A673 (cell line): Measurements from ENCODE around the gene VAV2. TPM values are rescaled to one million over a fixed set of nuclear protein-coding genes. Genes with fewer than 3 reads are reported as not detected.

ENCODE experiments used
- BruUV-seq: library from RNA; stranded (reverse); fragments of 400-500 nt; replicated peaks from 2 replicates; lab custom pipeline; 2021; lab: Mats Ljungman, UMichigan
- CTCF ChIA-PET: fragments of 300-600 bp; sonication (Branson Sonifier 250); formaldehyde crosslinking; loops from one replicate; lab custom pipeline; 2022; ENCODE audit warnings: antibody characterized with exemption; lab: Charles Lee
- POLR2A ChIA-PET: fragments of 300-600 bp; sonication (Branson Sonifier 250); formaldehyde crosslinking; loops from one replicate; lab custom pipeline; 2022; ENCODE audit warnings: antibody characterized with exemption; ENCODE audit not compliant: low non-redundant PET; lab: Charles Lee
- DNase-seq: peaks from one replicate; pipeline ENCODE4 v3.0.0-alpha.2; 2015; ENCODE audit warnings: low spot score
- H3K27ac ChIP-seq: fragments of 200-600 bp; sonication (generic); 2 replicates; pipeline ENCODE4 v1.5.1; 2016; ENCODE audit warnings: mixed run types, low read depth, mild to moderate bottlenecking, mixed read lengths, antibody characterized with exemption, low read length; ENCODE audit not compliant: poor library complexity, severe bottlenecking
- H3K27me3 ChIP-seq: fragments of 200-600 bp; sonication (generic); replicated peaks from 2 replicates; pipeline ENCODE4 v1.6.1; 2017; ENCODE audit warnings: mixed run types, low read depth, mild to moderate bottlenecking, mixed read lengths, antibody characterized with exemption, low read length; ENCODE audit not compliant: insufficient read depth, poor library complexity
- H3K36me3 ChIP-seq: fragments of 200-600 bp; sonication (generic); 2 replicates; pipeline ENCODE4 v1.6.1; 2016; ENCODE audit warnings: mixed run types, mild to moderate bottlenecking, mixed read lengths, antibody characterized with exemption, low read length; ENCODE audit not compliant: insufficient read depth, poor library complexity, severe bottlenecking
- H3K4me1 ChIP-seq: fragments of 200-600 bp; sonication (generic); 2 replicates; pipeline ENCODE4 v1.6.1; 2017; ENCODE audit warnings: mixed run types, mild to moderate bottlenecking, mixed read lengths, antibody characterized with exemption, low read length; ENCODE audit not compliant: insufficient read depth, poor library complexity, severe bottlenecking
- H3K4me3 ChIP-seq: fragments of 200-600 bp; sonication (generic); 2 replicates; pipeline ENCODE4 v1.5.1; 2016; ENCODE audit warnings: low read depth, mixed run types, mild to moderate bottlenecking, mixed read lengths, low read length; ENCODE audit not compliant: poor library complexity, severe bottlenecking
- H3K9me3 ChIP-seq: fragments of 200-600 bp; sonication (generic); 2 replicates; pipeline ENCODE4 v1.6.1; 2016; ENCODE audit warnings: mixed run types, low read depth, mild to moderate bottlenecking, mixed read lengths, antibody characterized with exemption, low read length; ENCODE audit not compliant: poor library complexity, severe bottlenecking
- CTCF ChIP-seq: fragments of 300-800, 200-600 bp; sonication (generic); conservative IDR thresholded peaks from 2 replicates; pipeline ENCODE4 v1.5.1; 2017; ENCODE audit warnings: low read depth, mild to moderate bottlenecking, antibody characterized with exemption, low read length, moderate library complexity, mixed read lengths
- EZH2 ChIP-seq: fragments of 200-600 bp; sonication (generic); IDR thresholded peaks from 2 replicates; pipeline ENCODE4 v1.6.1; 2017; ENCODE audit warnings: borderline replicate concordance, low read depth, mild to moderate bottlenecking, mixed read lengths, antibody characterized with exemption, low read length; ENCODE audit not compliant: poor library complexity, severe bottlenecking
- intact Hi-C: fragments of 100-400 bp; cut with micrococcal nuclease; formaldehyde crosslinking; loops from one replicate; pipeline ENCODE4 v1.10.0; 2022; ENCODE audit not compliant: unreplicated experiment
- total RNA-seq: library from RNA; stranded (reverse); gene quantifications from 2 replicates; pipeline ENCODE4 v1.2.3, GENCODE V29; 2021

The VAV2 gene
- total RNA-seq, 1 experiment from 2014 or later = 16.4 TPM

- H3K27ac ChIP-seq = no peak overlapping the region
- H3K27me3 ChIP-seq = no peaks in the 10 kb centered on the region
- no peak overlapping the region for H3K4me3 ChIP-seq
- no peaks in the 10 kb centered on the region for H3K4me1 ChIP-seq
- TF ChIP-seq EZH2 (no peak), CTCF (no peak)
- ChIA-PET POLR2A (no interaction called here), CTCF (no interaction called here)
- no peak for DNase-seq
- H3K9me3 ChIP-seq = no peaks in the 10 kb centered on the region
- no TSS peak for BruUV-seq
- no peaks in the 10 kb centered on the region for H3K36me3 ChIP-seq
- intact Hi-C loops = no loop called here
Observed at GRCh38 chr9:134003237-134003636, 11.1 kb upstream of the VAV2 start.

- no TSS peak for BruUV-seq
- ChIA-PET CTCF (no interaction called here), POLR2A (no interaction called here)
- no peaks in the 10 kb centered on the region for H3K27me3 ChIP-seq
- H3K9me3 ChIP-seq = no peaks in the 10 kb centered on the region
- intact Hi-C loops = no loop called here
- no peaks in the 10 kb centered on the region for H3K36me3 ChIP-seq
- DNase-seq = no peak
- TF ChIP-seq CTCF (no peak), EZH2 (no peak)
- H3K27ac ChIP-seq = no peak overlapping the region
- no peak overlapping the region for H3K4me3 ChIP-seq
- no peaks in the 10 kb centered on the region for H3K4me1 ChIP-seq
Observed at GRCh38 chr9:134002796-134003195, 10.7 kb upstream of the VAV2 start.

GRCh38 chr9:133999851-134000265, 7.7 kb upstream of the VAV2 start:
- no peaks in the 10 kb centered on the region for H3K36me3 ChIP-seq
- intact Hi-C loops = no loop called here
- DNase-seq = no peak
- no peaks in the 10 kb centered on the region for H3K9me3 ChIP-seq
- no peaks in the 10 kb centered on the region for H3K27me3 ChIP-seq
- ChIA-PET CTCF (no interaction called here), POLR2A (no interaction called here)
- no peak overlapping the region for H3K27ac ChIP-seq
- TF ChIP-seq EZH2 (no peak), CTCF (no peak)
- no TSS peak for BruUV-seq
- H3K4me3 ChIP-seq = no peak overlapping the region
- H3K4me1 ChIP-seq = no peaks in the 10 kb centered on the region
